HepG2 (cell line): ENCODE data around the gene ZSCAN21. TPM values are rescaled to one million over a fixed set of nuclear protein-coding genes. Genes with fewer than 3 reads are reported as not detected.

Experiments
- BRF2 ChIP-seq: sonication (generic); formaldehyde crosslinking; IDR thresholded peaks from 2 replicates; pipeline ENCODE4 v1.8.1; 2022; ENCODE audit warnings: mild to moderate bottlenecking, missing genetic modification reagents
- DPF2 ChIP-seq: sonication (generic); formaldehyde crosslinking; IDR thresholded peaks from 2 replicates; pipeline ENCODE4 v1.4.0; 2020; ENCODE audit warnings: mild to moderate bottlenecking, low read depth, missing genetic modification reagents, borderline replicate concordance
- HNRNPLL ChIP-seq: fragments of 200-400 bp; formaldehyde crosslinking; IDR thresholded peaks from 2 replicates; pipeline ENCODE4 v1.6.1; 2017; ENCODE audit warnings: mild to moderate bottlenecking, low read depth, low read length; ENCODE audit not compliant: poor library complexity, severe bottlenecking
- KLF13 ChIP-seq: sonication (generic); formaldehyde crosslinking; IDR thresholded peaks from 2 replicates; pipeline ENCODE4 v1.4.0; 2020; ENCODE audit warnings: mild to moderate bottlenecking, missing genetic modification reagents
- MAX ChIP-seq: IDR thresholded peaks from 2 replicates; pipeline ENCODE4 v1.6.1; 2012; ENCODE audit warnings: inconsistent platforms
- PBX3 ChIP-seq: sonication (generic); formaldehyde crosslinking; IDR thresholded peaks from 2 replicates; pipeline ENCODE4 v1.8.1; 2023; ENCODE audit warnings: missing genetic modification reagents, inconsistent platforms, borderline replicate concordance
- PCBP1 ChIP-seq: fragments of 200-400 bp; formaldehyde crosslinking; IDR thresholded peaks from 2 replicates; pipeline ENCODE4 v1.6.1; 2017; ENCODE audit warnings: mild to moderate bottlenecking, low read depth, low read length, borderline replicate concordance
- RARG ChIP-seq: sonication (generic); formaldehyde crosslinking; IDR thresholded peaks from 2 replicates; pipeline ENCODE4 v1.4.0; 2020; ENCODE audit warnings: low read depth, mild to moderate bottlenecking, missing genetic modification reagents
- RBAK ChIP-seq: sonication (generic); formaldehyde crosslinking; IDR thresholded peaks from 2 replicates; pipeline ENCODE4 v1.5.1; 2020; ENCODE audit warnings: mild to moderate bottlenecking, missing genetic modification reagents
- RELA ChIP-seq: sonication (generic); formaldehyde crosslinking; IDR thresholded peaks from 2 replicates; pipeline ENCODE4 v1.4.0; 2020; ENCODE audit warnings: missing genetic modification reagents
- SIX1 ChIP-seq: sonication (generic); formaldehyde crosslinking; IDR thresholded peaks from 2 replicates; pipeline ENCODE4 v1.4.0; 2020; ENCODE audit warnings: missing genetic modification reagents, borderline replicate concordance
- SKI ChIP-seq: fragments of 450-650 bp; IDR thresholded peaks from one replicate; pipeline ENCODE4 v1.6.1; 2018; ENCODE audit warnings: mild to moderate bottlenecking; ENCODE audit not compliant: partially characterized antibody
- SP140L ChIP-seq: sonication (generic); formaldehyde crosslinking; IDR thresholded peaks from 2 replicates; pipeline ENCODE4 v1.4.0; 2020; ENCODE audit warnings: missing genetic modification reagents, borderline replicate concordance
- TFDP1 ChIP-seq: IDR thresholded peaks from 2 replicates; pipeline ENCODE4 v1.6.1; 2016; ENCODE audit warnings: missing compliant biosample characterization, missing genetic modification reagents, borderline replicate concordance
- TFE3 ChIP-seq: IDR thresholded peaks from 2 replicates; pipeline ENCODE4 v1.6.1; 2016
- ZFP1 ChIP-seq: IDR thresholded peaks from 2 replicates; pipeline ENCODE4 v1.6.1; 2016
- ZNF543 ChIP-seq: sonication (generic); formaldehyde crosslinking; IDR thresholded peaks from 2 replicates; pipeline ENCODE4 v1.4.0; 2020; ENCODE audit warnings: mild to moderate bottlenecking, missing genetic modification reagents
- ZNF550 ChIP-seq: sonication (generic); formaldehyde crosslinking; IDR thresholded peaks from 2 replicates; pipeline ENCODE4 v1.4.0; 2020; ENCODE audit warnings: mild to moderate bottlenecking, missing genetic modification reagents, borderline replicate concordance
- ZNF572 ChIP-seq: sonication (generic); formaldehyde crosslinking; IDR thresholded peaks from 2 replicates; pipeline ENCODE4 v1.5.1; 2020; ENCODE audit warnings: mild to moderate bottlenecking, missing genetic modification reagents
- ZNF597 ChIP-seq: sonication (generic); formaldehyde crosslinking; IDR thresholded peaks from 2 replicates; pipeline ENCODE4 v1.5.0; 2020; ENCODE audit warnings: missing genetic modification reagents
- ZNF713 ChIP-seq: sonication (generic); formaldehyde crosslinking; IDR thresholded peaks from 2 replicates; pipeline ENCODE4 v1.4.0; 2020; ENCODE audit warnings: mild to moderate bottlenecking, missing genetic modification reagents
- ZNF891 ChIP-seq: sonication (generic); formaldehyde crosslinking; IDR thresholded peaks from 2 replicates; pipeline ENCODE4 v1.5.0; 2020; ENCODE audit warnings: mild to moderate bottlenecking, missing genetic modification reagents
- polyA plus RNA-seq, 8 experiments: library from polyadenylated mRNA; depleted of rRNA in 3 of 8; stranded (reverse) in 7 of 8; unstranded in 1 of 8; fragments of >200 nt; fragmentation: Illumina TruSeq in 4 of 8; extraction: Trizol in 4 of 8; gene quantifications; 2 replicates each; pipeline versions ENCODE4 v1.2.1 to v1.2.3, GENCODE V29; 2011 to 2016; ENCODE audit warnings: low read depth in 4 of 8, missing spikeins in 1 of 8, mixed read lengths in 1 of 8; ENCODE audit not compliant: insufficient read depth in 1 of 8
- total RNA-seq, 5 experiments: library from RNA; depleted of rRNA; stranded (reverse); fragments of >200 nt; fragmentation: Illumina TruSeq; extraction: Trizol; gene quantifications; 2 replicates each; pipeline ENCODE4 v1.2.3, GENCODE V29; 2016; ENCODE audit warnings: low read depth in 1 of 5

Gene ZSCAN21
- total and polyA plus RNA-seq, 2 of the 13 experiments (the other 11 are each of a cell fraction or from before 2014, with no cell fraction given) = 7.0 to 10.0 TPM

- TF ChIP-seq BRF2 (CRISPR knock-in tag) (no peak), ZNF550 (CRISPR knock-in tag) (no peak), TFE3 (CRISPR knock-in tag) (peak; percentile 44; the same call in 1 of the 2 replicates), KLF13 (CRISPR knock-in tag) (no peak), PBX3 (CRISPR knock-in tag) (no peak), PCBP1 (0 out of 2 replicates have a peak, but pooled peaks have one; percentile 60), RBAK (CRISPR knock-in tag) (no peak), ZNF597 (no peak), SP140L (CRISPR knock-in tag) (no peak), SIX1 (no peak), MAX (peak; percentile 78), SKI (no peak), ZFP1 (CRISPR knock-in tag) (no peak), ZNF543 (CRISPR knock-in tag) (no peak), HNRNPLL (peak; percentile 52), RELA (CRISPR knock-in tag) (no peak), ZNF713 (no peak), RARG (CRISPR knock-in tag) (no peak), ZNF572 (no peak), TFDP1 (CRISPR knock-in tag) (no peak), ZNF891 (CRISPR knock-in tag) (no peak; the same call in 1 of the 2 replicates), DPF2 (CRISPR knock-in tag) (no peak)
These were observed at the start of gene ZSCAN21 (continued) for GRCh38 chr7:100049441-100050291.
